Ectodermal cell (in vitro differentiated cells): ENCODE measurements around the gene PDE8B.

Source experiments
- H3K27ac ChIP-seq: 2 replicates; pipeline ENCODE4 v1.7.0; 2013; ENCODE audit warnings: mild to moderate bottlenecking, low read depth, low read length; ENCODE audit not compliant: insufficient read depth, poor library complexity, severe bottlenecking
- H3K27me3 ChIP-seq: 2 replicates; pipeline ENCODE4 v1.7.0; 2013; ENCODE audit warnings: mild to moderate bottlenecking, low read length; ENCODE audit not compliant: insufficient read depth, control insufficient read depth, poor library complexity, severe bottlenecking
- H3K36me3 ChIP-seq: one replicate; pipeline ENCODE4 v1.7.0; 2013; ENCODE audit warnings: low read length; ENCODE audit not compliant: control insufficient read depth, insufficient read depth
- H3K4me1 ChIP-seq: one replicate; pipeline ENCODE4 v1.7.0; 2013; ENCODE audit warnings: low read length; ENCODE audit not compliant: control insufficient read depth, insufficient read depth
- H3K4me3 ChIP-seq: 2 replicates; pipeline ENCODE4 v1.7.0; 2013; ENCODE audit warnings: low read depth, low read length, control low read depth; ENCODE audit not compliant: insufficient read depth
- H3K9me3 ChIP-seq: 2 replicates; pipeline ENCODE4 v1.7.0; 2013; ENCODE audit warnings: mild to moderate bottlenecking, low read length, moderate library complexity; ENCODE audit not compliant: control insufficient read depth
- WGBS, 2 experiments: methylation state at CpG; one replicate each; pipeline ENCODE4 v1.1.7; 2013; ENCODE audit warnings: missing lambda C conversion rate in 2 of 2; 5-methylcytosine and 5-hydroxymethylcytosine counted together

The PDE8B gene

DNA sequence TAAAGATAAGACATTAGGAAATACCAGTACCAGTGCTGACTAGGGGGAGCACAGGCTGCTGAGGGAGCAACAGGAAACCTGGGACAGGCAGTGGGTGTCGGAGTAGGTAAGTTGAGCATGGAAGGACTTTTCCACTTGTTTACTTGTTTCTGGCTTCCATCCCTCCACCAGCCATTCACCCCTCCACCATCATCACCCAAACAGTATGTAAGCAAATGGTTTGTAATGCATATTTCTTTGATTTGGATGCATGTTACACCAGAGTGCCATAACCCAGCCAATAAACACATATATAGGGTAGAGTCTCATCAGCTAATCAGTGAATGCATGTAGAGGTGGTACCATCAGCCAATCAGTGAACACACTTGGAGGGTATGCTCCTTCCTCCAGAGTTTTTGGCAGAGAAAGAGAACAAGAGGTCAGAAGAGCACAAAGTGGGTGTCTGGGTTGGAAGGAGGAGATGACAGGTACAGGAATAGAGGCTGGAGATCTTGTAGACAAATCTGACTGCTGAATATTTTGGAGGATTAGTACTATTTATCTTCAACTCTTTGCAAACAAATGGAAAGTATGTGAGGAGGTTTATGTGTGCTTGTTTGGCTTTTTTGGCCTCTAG is 37.7 kb upstream of the PDE8B start:
- no peak overlapping the region for H3K27ac ChIP-seq
- H3K27me3 ChIP-seq, result no peaks in the 10 kb centered on the region
- 100% methylated on average over 1 of the region's 1 CpG; no CpG with 5 or more reads in 1 of the 2 experiments for WGBS, 2 experiments

DNA sequence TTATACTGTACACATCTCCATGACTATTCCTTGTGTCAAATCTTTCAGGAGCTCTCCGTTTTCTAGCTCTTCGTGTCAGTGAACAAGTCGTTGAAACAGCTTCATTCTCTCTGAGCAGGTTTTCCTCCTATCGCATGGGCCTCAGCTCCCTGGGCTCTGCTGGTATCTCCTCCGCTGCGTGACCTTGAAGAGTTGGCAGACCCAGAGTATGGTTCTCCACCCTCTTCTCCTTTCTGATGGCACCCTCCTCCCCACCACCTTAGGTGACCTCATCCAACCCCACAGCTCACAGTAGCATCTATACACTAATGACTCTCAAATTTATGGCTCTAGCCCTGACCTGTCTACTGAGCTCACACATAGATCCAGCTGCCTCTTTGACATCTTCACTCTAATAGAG is 36.0 kb upstream of the PDE8B start:
- no peaks in the 10 kb centered on the region for H3K4me1 ChIP-seq
- H3K4me3 ChIP-seq, result no peak overlapping the region
- H3K27me3 ChIP-seq, result peaks cover 12% of the 10 kb centered on the region
- H3K9me3 ChIP-seq, result no peaks in the 10 kb centered on the region
- no peak overlapping the region for H3K27ac ChIP-seq
- 95 to 96% methylated on average over 6 of the region's 6 CpGs for WGBS, 2 experiments
- H3K36me3 ChIP-seq, result no peaks in the 10 kb centered on the region

More for the DNA sequence above, 37.7 kb upstream of the PDE8B start:
- Histone ChIP-seq H3K9me3 (no peaks in the 10 kb centered on the region), H3K4me3 (no peak overlapping the region), H3K36me3 (no peaks in the 10 kb centered on the region), H3K4me1 (no peaks in the 10 kb centered on the region)

DNA sequence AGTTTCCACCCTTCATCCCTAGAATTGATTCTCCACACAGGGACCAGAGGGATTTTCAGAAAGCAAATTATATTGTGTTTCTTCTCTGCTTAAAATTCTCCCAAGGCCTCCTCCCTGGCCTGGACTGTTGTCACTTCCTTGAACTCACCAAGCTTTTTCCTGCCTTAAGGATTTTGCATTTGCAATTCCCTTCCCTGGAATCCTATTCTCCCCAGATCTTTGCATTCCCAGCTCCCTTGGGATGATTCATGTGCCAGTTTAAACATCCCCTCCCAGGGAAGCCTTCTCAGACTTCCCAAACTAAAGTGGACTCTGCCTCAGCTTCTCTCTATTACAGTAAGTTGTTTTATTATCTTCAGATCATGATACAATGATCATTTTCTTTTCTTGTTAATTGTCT is 35.2 kb upstream of the PDE8B start:
- H3K36me3 ChIP-seq, result no peaks in the 10 kb centered on the region
- peaks cover 19% of the 10 kb centered on the region for H3K27me3 ChIP-seq
- no peak overlapping the region for H3K27ac ChIP-seq
- H3K9me3 ChIP-seq, result no peaks in the 10 kb centered on the region
- no peaks in the 10 kb centered on the region for H3K4me1 ChIP-seq
- no peak overlapping the region for H3K4me3 ChIP-seq

DNA sequence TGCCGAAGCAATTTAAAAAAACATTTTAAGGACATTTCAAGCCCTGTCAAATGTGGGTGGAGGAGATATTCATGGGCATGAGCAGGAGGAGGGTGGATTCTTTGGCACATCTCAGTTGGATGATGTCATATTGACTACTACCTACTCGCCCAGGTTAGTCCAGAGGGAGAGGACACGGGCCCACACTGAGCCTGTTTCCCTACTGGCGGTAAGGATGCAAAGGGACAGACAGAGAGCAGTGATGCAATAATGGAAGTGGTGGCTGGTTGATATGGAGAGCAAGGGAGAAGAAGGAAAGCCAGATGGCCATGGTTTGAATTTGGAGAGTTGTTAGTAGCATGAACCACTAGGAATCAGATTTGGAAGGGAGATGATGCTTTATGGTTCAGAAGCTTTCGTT is 34.1 kb upstream of the PDE8B start:
- peaks cover 31% of the 10 kb centered on the region for H3K27me3 ChIP-seq
- H3K36me3 ChIP-seq, result no peaks in the 10 kb centered on the region
- no peaks in the 10 kb centered on the region for H3K4me1 ChIP-seq
- no peaks in the 10 kb centered on the region for H3K9me3 ChIP-seq
- no peak overlapping the region for H3K27ac ChIP-seq
- H3K4me3 ChIP-seq, result no peak overlapping the region
- 93 to 95% methylated on average over 5 of the region's 5 CpGs for WGBS, 2 experiments

DNA sequence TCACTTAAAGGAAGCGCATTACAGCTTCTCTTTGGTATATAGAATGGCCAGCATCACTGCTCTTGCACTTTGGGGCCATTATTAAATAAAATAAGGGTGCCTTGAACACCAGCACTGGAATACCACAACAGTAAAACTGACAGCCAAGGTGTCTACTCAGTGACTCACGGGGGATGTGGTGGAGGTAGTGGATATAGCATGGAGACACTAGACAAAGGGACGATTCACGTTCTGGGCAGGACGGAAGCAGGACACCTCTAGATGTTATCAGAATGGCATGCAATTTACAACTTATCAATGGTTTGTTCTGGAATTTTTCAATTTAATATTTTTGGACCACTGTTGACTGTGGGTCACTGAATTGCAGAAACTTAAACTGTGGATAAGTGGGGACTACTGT is 32.9 kb upstream of the PDE8B start:
- Histone ChIP-seq H3K4me3 (no peak overlapping the region), H3K9me3 (no peaks in the 10 kb centered on the region), H3K27me3 (peaks cover 42% of the 10 kb centered on the region), H3K27ac (no peak overlapping the region), H3K4me1 (no peaks in the 10 kb centered on the region), H3K36me3 (no peaks in the 10 kb centered on the region)
- WGBS, 2 experiments, result 91 to 94% methylated on average over 5 of the region's 5 CpGs

DNA sequence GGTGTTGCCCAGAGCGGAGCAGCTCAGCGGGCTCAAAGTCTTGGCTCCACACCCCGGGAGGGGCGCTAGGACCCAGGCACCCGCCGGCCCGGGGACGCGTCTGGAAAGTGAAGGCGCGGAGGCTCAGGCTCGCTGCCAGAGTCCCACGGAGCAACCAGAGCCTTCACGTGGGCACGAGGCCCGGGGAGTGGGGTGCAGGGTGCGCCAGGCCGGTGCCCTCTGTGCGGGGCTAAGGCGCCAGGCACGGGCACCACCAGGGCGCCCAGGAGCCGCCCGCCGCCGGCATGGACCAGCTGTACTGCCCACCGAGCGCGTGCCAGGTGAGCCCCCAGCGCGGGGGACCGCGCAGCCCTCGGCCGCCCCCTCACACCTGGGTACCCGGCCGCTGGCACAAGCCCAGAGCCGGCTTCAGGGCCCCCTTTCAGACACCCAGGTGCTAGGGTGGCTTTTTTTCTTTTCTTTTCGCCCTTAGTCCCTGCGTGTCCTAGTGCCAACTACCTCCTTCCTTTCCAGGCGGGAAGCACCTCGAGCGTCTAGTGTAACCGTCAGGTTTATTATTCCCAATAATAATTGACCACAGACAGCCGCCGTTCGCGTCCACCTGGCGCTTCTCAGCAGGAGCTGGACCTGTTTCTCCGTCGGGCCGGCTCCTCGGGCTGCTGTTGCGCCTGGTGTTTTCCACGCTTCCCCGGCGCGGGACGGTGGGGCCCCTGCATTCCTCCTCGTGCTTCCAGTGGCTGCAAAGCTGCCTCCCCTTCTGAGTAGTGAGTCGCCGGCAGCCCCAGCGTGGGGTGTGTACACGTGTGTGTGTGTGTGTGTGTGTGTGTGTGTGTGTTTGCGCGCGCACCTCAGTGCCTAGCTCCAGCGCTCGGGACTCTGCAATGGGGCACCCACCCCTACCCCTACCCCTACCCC is 30.1 kb upstream of the PDE8B start:
- peaks cover 42% of the 10 kb centered on the region for H3K27me3 ChIP-seq
- H3K9me3 ChIP-seq, result no peaks in the 10 kb centered on the region
- no peak overlapping the region for H3K27ac ChIP-seq
- no peaks in the 10 kb centered on the region for H3K4me1 ChIP-seq
- WGBS, 2 experiments, result 2% methylated on average over 60 of the region's 69 CpGs
- H3K36me3 ChIP-seq, result no peaks in the 10 kb centered on the region
- H3K4me3 ChIP-seq, result peak overlapping the region; percentile 35

DNA sequence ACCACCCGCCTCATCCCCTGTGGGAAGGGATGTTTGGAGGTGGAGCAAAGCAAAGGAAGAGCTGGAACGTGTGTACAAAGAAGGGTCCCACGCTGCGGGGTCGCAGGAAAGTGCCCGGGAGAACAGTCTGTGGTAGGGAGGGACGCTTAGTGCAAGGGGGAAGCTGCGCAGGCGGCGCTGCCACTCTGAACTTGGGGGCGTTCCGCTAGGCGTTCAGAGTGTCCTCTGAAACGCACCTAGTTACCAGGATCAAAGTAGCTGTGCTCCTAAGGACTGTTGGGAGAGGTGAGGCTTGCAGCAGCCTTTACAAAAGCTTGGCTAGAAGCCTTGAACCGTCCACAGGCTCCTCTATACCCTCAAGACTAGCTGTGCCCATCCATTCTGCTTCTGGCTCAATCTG is 29.3 kb upstream of the PDE8B start:
- no peaks in the 10 kb centered on the region for H3K4me1 ChIP-seq
- H3K27ac ChIP-seq, result no peak overlapping the region
- H3K4me3 ChIP-seq, result no peak overlapping the region
- peaks cover 42% of the 10 kb centered on the region for H3K27me3 ChIP-seq
- 35 to 40% methylated on average over 15 of the region's 15 CpGs for WGBS, 2 experiments
- no peaks in the 10 kb centered on the region for H3K9me3 ChIP-seq
- H3K36me3 ChIP-seq, result no peaks in the 10 kb centered on the region

DNA sequence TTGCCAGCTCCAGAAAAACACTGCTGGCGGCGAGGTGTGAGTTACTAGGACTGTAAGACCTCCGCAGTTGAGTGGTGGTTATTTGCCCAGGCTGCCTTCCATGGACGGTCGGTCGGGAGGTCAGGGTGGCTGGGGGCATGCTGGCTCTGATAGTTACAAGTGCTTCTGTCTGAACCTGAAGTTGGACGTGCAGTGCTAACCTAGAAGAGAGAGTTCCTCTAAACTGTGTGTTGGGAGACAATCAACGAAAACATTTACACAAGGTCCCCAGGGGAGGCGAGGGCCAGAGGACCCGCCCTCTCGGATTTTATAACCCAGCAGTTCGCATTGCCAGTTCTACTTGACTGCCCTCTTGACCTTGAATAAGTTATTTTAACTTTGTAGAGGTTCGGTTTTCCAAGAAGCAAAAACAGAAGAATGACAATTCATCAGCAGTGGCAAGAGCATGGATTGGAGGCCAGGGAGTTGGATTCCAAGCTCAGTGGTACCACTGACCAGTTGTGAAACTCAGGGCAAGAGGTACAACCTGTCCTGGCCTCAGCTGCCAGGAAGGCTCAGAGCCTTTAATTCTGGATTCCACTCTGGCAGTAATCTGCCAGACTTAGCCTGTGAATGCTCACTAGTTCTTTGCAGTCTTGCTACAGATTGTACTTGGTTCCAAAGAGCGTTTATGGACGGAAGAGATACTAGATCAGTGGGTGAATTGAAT is 28.7 kb upstream of the PDE8B start:
- Histone ChIP-seq H3K9me3 (no peaks in the 10 kb centered on the region), H3K27ac (no peak overlapping the region), H3K4me1 (no peaks in the 10 kb centered on the region), H3K4me3 (no peak overlapping the region), H3K27me3 (peaks cover 42% of the 10 kb centered on the region), H3K36me3 (no peaks in the 10 kb centered on the region)
- 77 to 83% methylated on average over 15 of the region's 15 CpGs for WGBS, 2 experiments

DNA sequence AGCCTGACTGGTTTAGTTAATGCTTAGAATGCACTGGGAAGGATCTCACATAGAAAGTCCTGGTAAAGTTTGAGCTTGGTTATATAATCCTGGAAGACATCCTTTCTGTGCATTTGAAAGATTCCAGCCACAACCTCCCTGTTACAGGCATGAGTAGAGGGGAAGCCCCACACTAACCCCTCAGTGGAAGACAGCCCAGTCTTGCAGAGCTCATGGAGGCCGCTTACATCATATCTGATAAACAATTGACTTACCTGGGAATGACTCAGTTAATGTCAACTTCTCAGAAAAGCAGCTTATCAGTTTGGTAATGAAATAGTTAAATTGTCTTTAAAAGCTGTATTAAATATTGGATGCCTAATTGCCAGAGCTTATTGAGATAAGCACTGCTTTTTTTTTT is 28.1 kb upstream of the PDE8B start:
- no peaks in the 10 kb centered on the region for H3K4me1 ChIP-seq
- WGBS, 2 experiments, result 93 to 100% methylated on average over 1 of the region's 1 CpG
- H3K36me3 ChIP-seq, result no peaks in the 10 kb centered on the region
- H3K27ac ChIP-seq, result no peak overlapping the region
- H3K27me3 ChIP-seq, result peaks cover 42% of the 10 kb centered on the region
- H3K4me3 ChIP-seq, result no peak overlapping the region
- H3K9me3 ChIP-seq, result no peaks in the 10 kb centered on the region
